ENCODE measurements around the gene PUM2.
"Not testable (repeated sequence)": the region's sequence is repeated elsewhere in the genome, so short reads cannot be mapped to it uniquely, and the experiment has no call there.

Gene PUM2

DNA sequence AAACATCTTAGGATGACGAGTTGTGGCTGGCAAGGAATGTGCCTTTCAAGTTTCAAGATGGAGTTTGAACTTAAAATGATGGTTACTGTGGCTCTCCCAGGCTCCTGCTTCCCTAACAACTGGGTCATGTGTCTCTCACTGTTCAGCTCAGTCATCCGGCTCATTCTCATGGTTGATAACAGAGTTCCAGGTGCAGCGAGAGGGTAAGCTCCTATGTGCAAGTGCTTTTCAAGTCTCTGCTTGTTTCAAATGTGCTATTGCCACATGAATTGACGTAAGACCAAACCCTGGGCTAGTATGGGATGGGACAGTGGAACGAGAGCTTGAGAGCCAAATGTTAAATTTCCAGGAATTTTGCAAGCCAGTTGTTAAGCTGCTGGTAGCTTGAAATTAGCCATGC is 19.5 kb upstream of the PUM2 start:
- no peak for DNase-seq

GRCh38 chr2:20369366-20369765 is 18.7 kb upstream of the PUM2 start:
- DNase-seq = no peak

GRCh38 chr2:20368706-20369105 is 18.1 kb upstream of the PUM2 start:
- no peak for DNase-seq

- not testable (repeated sequence) for DNase-seq
These were observed 17.3 kb upstream of the PUM2 start for GRCh38 chr2:20367929-20368328.

DNA sequence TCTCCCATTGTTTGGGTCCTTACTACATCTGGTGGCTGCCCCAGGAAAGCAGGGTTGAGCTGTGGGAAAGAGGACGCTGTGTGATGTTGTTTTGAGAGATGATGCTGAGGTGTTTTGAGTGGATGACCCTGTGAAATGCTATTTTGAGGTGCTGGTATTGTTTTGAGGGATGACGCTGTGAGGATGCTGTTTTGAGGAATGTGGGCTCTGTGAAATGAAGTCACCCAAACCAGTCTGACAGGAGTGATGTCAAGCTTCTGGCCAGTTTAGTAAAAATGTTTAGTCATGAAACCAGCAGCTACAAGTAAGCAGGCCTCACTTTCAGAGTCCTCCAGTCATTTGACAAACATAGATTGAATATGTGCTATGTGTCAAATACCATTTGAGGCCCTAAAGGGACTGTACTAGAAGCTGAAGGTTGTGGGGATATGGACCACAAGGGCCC is 16.1 kb upstream of the PUM2 start:
- DNase-seq = no peak

DNA sequence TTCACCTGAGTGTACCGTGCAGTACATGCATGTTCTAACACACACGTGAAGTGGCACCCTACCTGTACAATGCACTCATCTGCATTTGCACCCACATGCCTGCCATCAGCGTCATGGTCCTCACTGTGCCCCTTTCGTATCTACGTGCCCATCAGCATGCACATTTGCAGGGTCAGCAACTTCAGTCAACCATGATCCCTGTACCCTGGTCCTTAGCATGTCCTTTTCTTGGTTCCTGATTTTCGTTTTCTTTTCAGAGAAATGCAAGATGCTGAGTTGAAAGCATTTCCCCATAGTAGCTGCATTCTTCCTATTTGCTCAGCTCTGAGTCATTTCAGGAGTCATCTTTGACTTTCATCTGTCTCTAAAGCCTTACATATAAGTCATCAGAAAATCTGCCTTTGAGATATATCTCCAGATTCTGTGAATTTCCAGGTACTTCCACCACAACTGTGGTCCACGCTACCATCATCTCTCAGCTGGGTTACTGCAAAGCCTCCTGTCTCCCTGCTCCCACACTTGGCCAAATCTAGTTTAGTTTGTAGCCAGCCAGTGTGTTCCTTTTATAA is 14.7 kb upstream of the PUM2 start:
- no peak for DNase-seq

- DNase-seq = no peak
These were observed 12.9 kb upstream of the PUM2 start for GRCh38 chr2:20363578-20363977.

GRCh38 chr2:20362701-20363435 is 12.2 kb upstream of the PUM2 start:
- no peak for DNase-seq

- no peak for DNase-seq
These were observed 11.2 kb upstream of the PUM2 start for GRCh38 chr2:20361893-20362292.

- no peak for DNase-seq
These were observed 8.5 kb upstream of the PUM2 start for GRCh38 chr2:20359096-20359495.

DNA sequence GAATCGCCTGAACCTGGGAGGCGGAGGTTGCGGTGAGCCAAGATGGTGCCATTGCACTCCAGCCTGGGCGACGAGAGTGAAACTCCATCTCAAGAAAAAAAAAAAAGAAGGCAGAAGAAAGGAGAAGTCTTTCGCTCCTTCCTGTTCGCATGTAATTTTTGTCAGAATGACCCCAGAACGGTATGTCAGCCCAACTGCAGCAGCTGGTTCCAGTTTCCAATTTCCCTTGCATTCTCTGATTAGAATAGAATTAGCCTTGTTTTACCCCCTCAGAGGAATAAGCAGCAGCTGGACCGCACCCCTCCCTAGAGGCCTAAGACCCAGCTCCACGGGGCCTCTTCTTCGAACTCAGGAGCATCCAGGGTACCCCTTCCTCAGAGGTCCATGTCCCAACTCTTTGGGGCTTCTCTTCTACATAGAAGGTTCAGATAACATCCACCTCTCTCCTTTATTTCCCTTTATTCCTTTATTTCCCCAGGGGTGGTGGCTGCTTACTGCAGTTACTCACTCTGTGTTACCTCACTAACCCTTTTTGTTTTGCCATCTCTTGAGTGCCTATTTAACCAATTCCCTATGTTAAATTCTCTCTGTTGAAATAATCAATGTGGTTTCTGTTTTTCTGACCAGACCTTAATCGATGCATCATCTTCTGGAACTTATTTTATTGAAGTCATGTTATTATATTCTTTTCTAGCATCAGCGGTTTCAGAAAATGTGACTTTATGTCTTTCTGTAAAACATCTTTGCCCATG is 7.2 kb upstream of the PUM2 start:
- no peak for DNase-seq

DNA sequence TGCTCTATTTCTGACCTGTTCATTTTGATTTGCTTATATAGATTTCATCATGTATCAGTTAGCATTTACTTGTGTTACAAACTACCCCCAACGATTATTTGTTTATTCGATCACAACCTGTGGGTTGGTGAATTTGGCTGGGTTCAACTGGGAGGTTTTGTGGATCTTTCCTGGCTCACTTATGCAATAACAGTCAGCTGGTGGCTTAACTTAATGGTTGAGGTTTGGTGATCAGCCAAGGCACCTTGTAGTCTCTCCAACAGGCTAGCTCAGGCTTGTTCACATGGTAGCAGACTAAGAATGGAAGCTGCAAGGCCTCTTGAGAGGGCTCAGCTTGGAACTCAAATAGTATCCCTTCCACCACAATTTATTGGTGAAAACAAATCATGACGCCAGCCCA is 5.4 kb upstream of the PUM2 start:
- DNase-seq = no peak

DNA sequence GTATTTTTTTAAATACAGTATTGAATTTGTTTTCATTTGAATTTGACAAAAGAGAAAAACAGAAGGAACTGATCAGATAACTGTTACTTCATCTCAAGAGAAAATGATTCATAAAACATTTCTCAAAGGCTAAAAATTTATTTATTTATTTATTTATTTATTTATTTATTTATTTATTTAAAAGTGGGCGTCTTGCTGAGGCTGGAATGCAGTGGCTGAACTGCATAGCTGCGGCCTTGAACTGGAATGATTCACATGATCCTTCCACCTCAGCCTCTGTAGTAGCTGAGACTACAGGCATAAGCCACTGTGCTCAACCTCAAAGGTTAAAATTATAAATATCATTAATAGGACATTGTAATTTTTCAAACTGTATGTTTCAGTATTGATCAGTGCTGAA is 4.5 kb upstream of the PUM2 start:
- no peak for DNase-seq

DNA sequence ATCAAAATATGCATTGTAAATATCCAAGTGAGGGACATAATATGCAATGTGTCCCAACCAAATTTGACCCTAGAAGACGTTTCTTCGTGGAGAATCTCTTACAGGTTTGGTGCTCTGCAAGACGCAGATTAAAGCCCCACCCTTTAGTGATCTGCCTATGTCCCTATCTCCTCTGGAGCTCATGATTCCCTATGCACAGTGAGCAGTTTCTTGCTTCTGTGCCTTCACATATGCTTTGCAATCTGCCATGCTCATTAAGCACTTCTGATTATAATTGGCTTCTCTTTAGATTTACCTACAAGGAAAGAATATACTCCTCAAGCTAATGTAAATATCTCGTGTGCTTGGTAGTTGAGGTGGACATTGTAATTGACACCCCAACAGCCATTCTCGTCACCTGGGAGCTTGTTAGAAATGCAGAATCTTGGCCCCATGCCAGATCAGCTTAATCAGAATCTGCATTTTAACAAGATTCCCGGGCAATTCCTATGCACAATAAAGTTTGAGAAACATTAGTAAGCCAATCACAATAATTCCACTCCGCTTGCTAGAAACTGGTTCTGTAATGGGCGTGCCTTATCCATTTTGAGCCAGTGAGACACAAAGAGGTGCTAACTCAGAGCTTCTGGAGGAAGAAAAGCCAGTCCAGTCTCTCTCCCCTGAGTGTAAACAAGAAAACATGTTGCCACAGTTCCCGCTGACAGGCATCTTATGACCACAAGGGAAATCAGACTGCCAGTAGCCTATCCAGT is 2.8 kb upstream of the PUM2 start:
- DNase-seq = no peak

DNA sequence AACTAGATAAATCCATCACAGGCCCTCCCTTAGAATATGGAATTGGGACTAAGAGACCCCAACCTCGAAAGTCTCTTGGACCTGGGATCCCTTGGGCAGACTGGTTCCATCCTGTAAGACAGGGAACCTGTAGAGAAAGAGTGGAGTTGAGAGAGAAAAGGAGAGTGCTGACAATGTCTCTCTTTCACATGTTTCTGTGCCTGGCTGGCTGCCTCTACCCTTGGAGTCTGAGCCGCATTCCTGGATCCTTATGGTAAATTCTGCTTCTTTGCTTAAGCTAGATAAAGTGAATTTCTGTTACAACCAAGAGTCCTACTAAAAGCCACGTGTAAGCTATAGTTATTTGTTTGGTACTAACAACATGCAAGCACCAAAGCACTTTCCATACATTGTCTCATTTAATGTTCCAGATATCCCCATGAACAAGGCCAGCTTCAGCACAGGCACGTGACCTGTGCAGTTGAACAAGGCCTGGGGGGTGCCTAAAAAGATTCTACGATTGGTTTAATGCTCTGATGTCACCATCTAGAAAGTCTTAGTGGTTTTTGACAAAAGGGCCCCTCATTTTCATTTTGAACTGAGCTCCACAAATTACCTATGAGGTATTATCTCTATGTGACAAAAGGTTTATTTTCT is 2.1 kb upstream of the PUM2 start:
- DNase-seq = no peak

- no peak for DNase-seq
These were observed 1.6 kb upstream of the PUM2 start for GRCh38 chr2:20352230-20352578.

DNA sequence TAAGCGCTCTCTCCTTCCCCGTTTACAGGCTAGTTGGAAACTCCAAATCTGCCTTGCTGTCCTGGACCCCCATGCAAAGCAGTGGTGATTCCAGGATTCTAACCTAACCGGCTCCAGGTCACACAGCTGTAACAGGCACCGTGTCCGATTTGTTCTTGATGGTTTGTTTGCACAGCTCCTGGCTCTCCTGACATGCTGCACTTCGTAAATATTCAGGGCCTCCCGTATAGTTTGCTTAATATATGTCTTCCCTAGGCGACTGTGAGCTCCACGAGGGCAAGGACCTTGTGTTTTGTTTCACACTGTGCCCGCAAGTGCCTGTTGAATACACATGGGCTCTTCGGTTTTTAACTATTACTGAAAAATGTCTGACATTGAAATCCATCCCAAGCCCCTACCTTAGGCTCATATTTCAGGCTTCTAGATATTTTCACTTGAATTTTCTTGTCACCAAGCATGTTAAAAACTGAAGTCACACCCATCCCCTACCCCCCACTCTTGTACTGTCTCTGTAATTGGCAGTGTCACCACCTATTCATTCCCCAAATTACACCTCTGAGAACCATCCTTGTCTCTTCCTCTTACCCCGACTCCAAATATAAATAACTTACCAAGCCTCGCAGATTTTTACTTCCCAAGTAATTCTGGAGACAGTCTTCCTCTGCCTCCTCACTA is 1.0 kb upstream of the PUM2 start:
- peak; percentile 12 for DNase-seq

DNA sequence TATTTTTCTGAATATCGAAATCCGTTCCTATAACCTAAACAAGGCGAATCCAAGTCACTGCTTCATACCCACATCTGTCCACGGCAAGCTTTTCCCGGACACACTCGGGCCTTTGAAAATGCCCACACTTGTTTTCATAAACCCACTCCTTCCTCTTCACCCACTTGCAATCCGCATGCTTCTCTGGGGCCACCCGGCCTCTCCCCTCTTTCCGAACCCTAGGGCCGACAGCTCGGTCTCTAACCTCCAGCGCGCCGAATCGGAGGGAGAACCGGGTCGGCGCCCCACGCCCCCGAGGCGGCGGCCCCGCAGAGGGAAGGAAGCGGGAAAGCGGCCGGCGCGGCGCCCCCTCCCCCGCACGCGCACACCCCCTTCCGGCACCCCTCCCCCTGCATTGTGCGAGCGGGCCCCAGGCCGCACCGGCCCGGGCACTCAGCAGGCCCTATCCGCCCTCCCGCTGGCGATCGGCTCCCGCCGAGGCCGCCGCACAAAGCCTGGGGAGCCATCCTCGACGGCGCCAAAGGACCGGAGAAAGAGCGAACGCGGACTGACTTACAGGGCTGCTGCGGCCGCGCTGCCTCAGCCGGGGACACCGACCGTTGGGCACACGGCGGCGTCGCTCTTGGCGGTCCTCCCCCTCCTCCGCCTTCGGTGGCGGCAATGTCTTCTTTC is 467 bp downstream of the PUM2 start:
- peak; percentile 70 for DNase-seq

GRCh38 chr2:20349513-20349921 is 1.1 kb downstream of the PUM2 start:
- DNase-seq = no peak

GRCh38 chr2:20348542-20348941 is 2.1 kb downstream of the PUM2 start:
- no peak for DNase-seq

- no peak for DNase-seq
These were observed 3.9 kb downstream of the PUM2 start for GRCh38 chr2:20346565-20347381.
